ENCODE measurements around the gene PSG3.
A peak's percentile ranks its signal among the peaks of the same experiment; 100 is the strongest.
"Not testable (repeated sequence)": the region's sequence is repeated elsewhere in the genome, so short reads cannot be mapped to it uniquely, and the experiment has no call there.

PSG3 gene
- total RNA-seq, result 0 reads per million in 2 donors

GRCh38 chr19:42740381-42740780 is at the start of gene PSG3:
Gene PSG3, minus strand, starts transcription at chr19:42740481. Its CDS starts 97 bp downstream, at chr19:42740384.
- DNase-seq, result not testable (repeated sequence)

GRCh38 chr19:42788766-42789165 is 48.5 kb upstream of the PSG3 start:
- not testable (repeated sequence) for DNase-seq

GRCh38 chr19:42787766-42788165 is 47.5 kb upstream of the PSG3 start:
- not testable (repeated sequence) for DNase-seq

GRCh38 chr19:42776750-42777612 is 36.7 kb upstream of the PSG3 start:
- DNase-seq, result peak; percentile 11

- not testable (repeated sequence) for DNase-seq
These were observed 34.4 kb upstream of the PSG3 start for GRCh38 chr19:42774510-42775158.

- DNase-seq, result not testable (repeated sequence)
These were observed 27.0 kb upstream of the PSG3 start for GRCh38 chr19:42767319-42767718.

GRCh38 chr19:42766871-42767270 is 26.6 kb upstream of the PSG3 start:
- DNase-seq, result not testable (repeated sequence)

- DNase-seq, result no peak
These were observed 24.6 kb upstream of the PSG3 start for GRCh38 chr19:42764836-42765235.

GRCh38 chr19:42762789-42763188 is 22.5 kb upstream of the PSG3 start:
- no peak for DNase-seq

GRCh38 chr19:42761924-42762295 is 21.6 kb upstream of the PSG3 start:
- not testable (repeated sequence) for DNase-seq

GRCh38 chr19:42760954-42761923 is 21.0 kb upstream of the PSG3 start:
- DNase-seq, result not testable (repeated sequence)

GRCh38 chr19:42758667-42759066 is 18.4 kb upstream of the PSG3 start:
- DNase-seq, result not testable (repeated sequence)

GRCh38 chr19:42752246-42752645 is 12.0 kb upstream of the PSG3 start:
- DNase-seq, result not testable (repeated sequence)

GRCh38 chr19:42741726-42742607 is 1.7 kb upstream of the PSG3 start:
- DNase-seq, result not testable (repeated sequence)

- not testable (repeated sequence) for DNase-seq
These were observed 2.7 kb downstream of the PSG3 start for GRCh38 chr19:42737581-42738011.

GRCh38 chr19:42728341-42728740 is 11.9 kb downstream of the PSG3 start:
- DNase-seq, result not testable (repeated sequence)

GRCh38 chr19:42714000-42714399 is 26.3 kb downstream of the PSG3 start:
- DNase-seq, result not testable (repeated sequence)

- not testable (repeated sequence) for DNase-seq
These were observed 27.5 kb downstream of the PSG3 start for GRCh38 chr19:42712753-42713152.

GRCh38 chr19:42710986-42711385 is 29.3 kb downstream of the PSG3 start:
- not testable (repeated sequence) for DNase-seq

- DNase-seq, result no peak
These were observed 42.4 kb downstream of the PSG3 start for GRCh38 chr19:42697884-42698283.

- no peak for DNase-seq
These were observed 44.3 kb downstream of the PSG3 start for GRCh38 chr19:42695811-42696503.

Measured in T-helper 9 cell (primary cell).